Osteocyte (in vitro differentiated cells): ENCODE results near the gene BABAM2. TPM values are rescaled to one million over a fixed set of nuclear protein-coding genes. Genes with fewer than 3 reads are reported as not detected.
A peak's percentile ranks its signal among the peaks of the same experiment; 100 is the strongest.
"Not testable (repeated sequence)": the region's sequence is repeated elsewhere in the genome, so short reads cannot be mapped to it uniquely, and the experiment has no call there.

Source experiments
- DNase-seq: peaks from one replicate; pipeline ENCODE4 v3.0.0; 2021; ENCODE audit warnings: mixed read lengths; ENCODE audit not compliant: unreplicated experiment; ENCODE audit errors: extremely low spot score
- H3K27ac Mint-ChIP-seq: one replicate; pipeline ENCODE4 v1.8.0; 2021; ENCODE audit warnings: mild to moderate bottlenecking, mixed read lengths; ENCODE audit not compliant: unreplicated experiment
- H3K27me3 Mint-ChIP-seq: one replicate; pipeline ENCODE4 v1.8.0; 2021; ENCODE audit warnings: mixed read lengths; ENCODE audit not compliant: unreplicated experiment
- H3K36me3 Mint-ChIP-seq: one replicate; pipeline ENCODE4 v1.8.0; 2021; ENCODE audit warnings: mixed read lengths; ENCODE audit not compliant: unreplicated experiment
- H3K4me1 Mint-ChIP-seq: one replicate; pipeline ENCODE4 v1.8.0; 2021; ENCODE audit warnings: mixed read lengths; ENCODE audit not compliant: unreplicated experiment
- H3K4me3 Mint-ChIP-seq: one replicate; pipeline ENCODE4 v1.8.0; 2021; ENCODE audit warnings: mild to moderate bottlenecking, moderate library complexity, mixed read lengths; ENCODE audit not compliant: unreplicated experiment
- H3K9me3 Mint-ChIP-seq: one replicate; pipeline ENCODE4 v1.8.0; 2021; ENCODE audit warnings: mixed read lengths; ENCODE audit not compliant: unreplicated experiment
- total RNA-seq: library from RNA; stranded (reverse); gene quantifications from 2 replicates; pipeline ENCODE4 v1.2.1, GENCODE V29; 2021
- TF ChIP-seq, protein P1 (sequence below): fragments of 200-600 bp; sonication (generic); IDR thresholded peaks from 2 replicates; pipeline ENCODE4 v1.5.0; 2021; ENCODE audit warnings: antibody characterized with exemption, mild to moderate bottlenecking, moderate library complexity

The BABAM2 gene
- total RNA-seq, 1 donor from 2014 or later, result 43.6 TPM

DNA sequence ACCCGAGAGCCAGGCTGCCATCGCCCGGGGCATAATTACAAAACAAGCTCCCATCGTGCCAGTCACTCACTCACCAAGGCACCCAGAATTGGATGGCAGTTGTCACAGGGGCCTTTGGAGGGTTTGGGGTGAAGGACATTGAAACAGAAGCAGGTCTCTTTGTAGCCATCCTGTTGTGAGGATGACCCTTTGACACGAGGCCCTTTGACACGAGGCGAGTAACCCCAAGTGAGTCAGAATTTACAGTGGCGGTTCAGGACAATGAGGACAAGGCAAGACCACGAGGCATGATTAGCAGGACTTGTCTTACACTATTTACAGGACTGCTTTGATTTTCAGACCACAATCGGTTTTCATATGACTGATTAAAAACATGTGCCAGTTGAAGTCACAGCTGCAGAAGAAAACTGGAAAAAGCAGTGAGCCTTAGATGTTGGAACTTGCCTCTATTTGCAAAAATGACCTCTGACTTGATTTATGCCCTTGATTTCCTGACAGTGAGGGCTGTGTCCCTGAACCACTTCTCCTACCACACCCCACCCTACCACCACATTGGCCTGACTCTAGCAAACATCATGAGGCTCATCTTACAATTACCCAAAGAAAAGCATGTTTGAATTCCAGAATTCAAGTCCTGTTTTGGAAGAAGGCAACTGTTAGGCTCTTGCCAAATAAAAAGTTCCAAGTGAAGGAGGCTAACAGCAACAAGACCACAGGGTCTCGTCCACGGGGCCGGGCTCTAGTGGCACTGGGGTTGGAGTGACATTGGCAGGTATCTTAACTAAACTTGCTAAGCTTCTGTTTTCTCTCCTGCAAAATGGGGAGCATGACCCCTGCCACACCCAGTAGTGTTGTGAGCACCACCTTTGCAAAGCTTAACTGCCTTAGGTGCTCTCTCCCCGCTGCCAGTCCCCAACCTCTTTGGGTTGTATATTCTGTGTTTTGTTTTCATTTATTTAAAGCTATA, 437.7 kb downstream of the BABAM2 start:
- Mint-ChIP-seq H3K36me3 (peaks cover 3% of the 10 kb centered on the region), H3K9me3 (no peaks in the 10 kb centered on the region), H3K4me3 (no peak overlapping the region), H3K4me1 (peaks cover 59% of the 10 kb centered on the region), H3K27ac (peak overlapping the region; percentile 88), H3K27me3 (no peaks in the 10 kb centered on the region)
- no peak for DNase-seq
- TF ChIP-seq, protein P1, sequence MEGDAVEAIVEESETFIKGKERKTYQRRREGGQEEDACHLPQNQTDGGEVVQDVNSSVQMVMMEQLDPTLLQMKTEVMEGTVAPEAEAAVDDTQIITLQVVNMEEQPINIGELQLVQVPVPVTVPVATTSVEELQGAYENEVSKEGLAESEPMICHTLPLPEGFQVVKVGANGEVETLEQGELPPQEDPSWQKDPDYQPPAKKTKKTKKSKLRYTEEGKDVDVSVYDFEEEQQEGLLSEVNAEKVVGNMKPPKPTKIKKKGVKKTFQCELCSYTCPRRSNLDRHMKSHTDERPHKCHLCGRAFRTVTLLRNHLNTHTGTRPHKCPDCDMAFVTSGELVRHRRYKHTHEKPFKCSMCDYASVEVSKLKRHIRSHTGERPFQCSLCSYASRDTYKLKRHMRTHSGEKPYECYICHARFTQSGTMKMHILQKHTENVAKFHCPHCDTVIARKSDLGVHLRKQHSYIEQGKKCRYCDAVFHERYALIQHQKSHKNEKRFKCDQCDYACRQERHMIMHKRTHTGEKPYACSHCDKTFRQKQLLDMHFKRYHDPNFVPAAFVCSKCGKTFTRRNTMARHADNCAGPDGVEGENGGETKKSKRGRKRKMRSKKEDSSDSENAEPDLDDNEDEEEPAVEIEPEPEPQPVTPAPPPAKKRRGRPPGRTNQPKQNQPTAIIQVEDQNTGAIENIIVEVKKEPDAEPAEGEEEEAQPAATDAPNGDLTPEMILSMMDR, result no peak

DNA sequence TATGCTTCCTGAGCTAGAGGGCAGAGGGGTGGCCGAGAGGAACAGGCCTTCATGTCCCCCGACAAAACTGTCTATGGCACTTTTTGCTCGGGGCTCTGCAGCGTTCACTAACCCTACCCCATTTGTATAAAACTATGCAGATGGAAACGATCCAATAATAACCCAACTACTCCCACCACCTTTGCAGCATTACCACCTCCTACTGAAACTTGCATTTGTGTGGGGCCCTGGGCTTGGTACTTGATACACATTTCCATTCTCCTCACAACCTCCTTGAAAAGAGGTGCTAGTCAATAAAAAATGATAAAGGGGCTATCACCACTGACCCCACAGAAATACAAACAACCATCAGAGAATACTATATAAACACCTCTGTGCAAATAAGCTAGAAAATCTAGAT, 438.7 kb downstream of the BABAM2 start:
- H3K36me3 Mint-ChIP-seq, result peaks cover 3% of the 10 kb centered on the region
- H3K4me1 Mint-ChIP-seq, result peaks cover 60% of the 10 kb centered on the region
- TF ChIP-seq, protein P1, result no peak
- no peaks in the 10 kb centered on the region for H3K27me3 Mint-ChIP-seq
- no peaks in the 10 kb centered on the region for H3K9me3 Mint-ChIP-seq
- peak overlapping the region; percentile 88 for H3K27ac Mint-ChIP-seq
- no peak overlapping the region for H3K4me3 Mint-ChIP-seq
- DNase-seq, result no peak

DNA sequence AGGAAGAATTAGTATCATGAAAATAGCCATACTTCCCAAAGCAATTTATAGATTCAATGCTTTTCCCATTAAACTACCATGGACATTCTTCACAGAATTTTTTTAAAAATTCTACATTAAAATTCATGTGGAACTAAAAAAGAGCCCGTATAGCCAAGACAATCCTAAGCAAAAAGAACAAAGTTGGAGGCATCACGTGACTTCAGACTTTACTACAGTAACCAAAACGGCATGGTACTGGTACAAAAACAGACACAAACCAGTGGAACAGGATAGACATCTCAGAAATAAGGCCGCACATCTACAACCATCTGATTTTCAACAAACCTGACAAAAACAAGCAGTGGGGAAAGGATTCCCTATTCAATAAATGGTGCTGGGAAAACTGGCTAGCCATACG, 440.2 kb downstream of the BABAM2 start:
- H3K4me3 Mint-ChIP-seq, H3K27ac Mint-ChIP-seq, H3K36me3 Mint-ChIP-seq, H3K27me3 Mint-ChIP-seq, H3K9me3 Mint-ChIP-seq, DNase-seq: not testable (repeated sequence)
- peaks cover 51% of the 10 kb centered on the region for H3K4me1 Mint-ChIP-seq

DNA sequence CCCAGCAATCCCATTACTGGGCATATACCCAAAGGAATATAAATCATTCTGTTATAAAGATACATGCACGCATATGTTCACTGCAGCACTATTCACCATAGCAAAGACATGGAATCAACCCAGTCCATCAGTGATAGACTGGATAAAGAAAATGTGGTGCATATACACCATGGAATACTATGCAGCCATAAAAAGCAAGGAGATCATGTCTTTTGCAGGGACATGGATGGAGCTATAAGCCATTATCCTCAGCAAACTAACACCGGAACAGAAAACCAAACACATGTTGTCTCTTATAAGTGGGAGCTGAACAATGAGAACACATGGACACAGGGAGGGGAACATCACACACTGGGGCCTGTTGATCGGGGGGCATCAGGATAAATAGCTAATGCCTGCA, 441.3 kb downstream of the BABAM2 start:
- H3K9me3 Mint-ChIP-seq, DNase-seq, H3K27me3 Mint-ChIP-seq, H3K4me3 Mint-ChIP-seq, H3K27ac Mint-ChIP-seq, H3K36me3 Mint-ChIP-seq: not testable (repeated sequence)
- peaks cover 48% of the 10 kb centered on the region for H3K4me1 Mint-ChIP-seq

DNA sequence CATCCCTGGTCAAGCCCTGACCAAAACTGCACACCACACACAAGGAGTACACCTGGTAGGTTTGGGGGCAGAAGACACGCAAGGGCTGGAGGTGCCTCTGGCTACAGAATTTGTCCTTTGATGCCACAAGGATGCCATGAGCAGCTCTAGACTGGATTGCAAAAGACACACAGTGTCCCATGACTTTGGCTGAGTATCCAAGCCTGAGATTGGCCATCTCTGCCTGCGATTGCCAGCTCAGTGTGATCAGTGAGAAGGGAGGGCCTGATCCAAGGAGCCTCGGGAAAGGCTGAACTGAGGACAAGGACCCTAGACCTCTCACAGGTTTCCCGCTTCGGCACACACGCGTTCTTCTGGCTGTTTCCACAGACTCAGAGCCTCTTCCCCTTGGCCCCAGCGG, 442.2 kb downstream of the BABAM2 start:
- peaks cover 46% of the 10 kb centered on the region for H3K4me1 Mint-ChIP-seq
- H3K36me3 Mint-ChIP-seq, result peaks cover 3% of the 10 kb centered on the region
- H3K4me3 Mint-ChIP-seq, result no peak overlapping the region
- no peaks in the 10 kb centered on the region for H3K9me3 Mint-ChIP-seq
- H3K27me3 Mint-ChIP-seq, result no peaks in the 10 kb centered on the region
- TF ChIP-seq, protein P1, result no peak
- DNase-seq, result no peak
- peak overlapping the region; percentile 23 for H3K27ac Mint-ChIP-seq
